Measurements from ENCODE around the gene ZNF436. TPM values are rescaled to one million over a fixed set of nuclear protein-coding genes. Genes with fewer than 3 reads are reported as not detected.

Gene ZNF436
- total and polyA plus RNA-seq, 9 of the 15 experiments (the other 6 are each of a cell fraction or from before 2014, with no cell fraction given), result 2.1 to 11.3 (median 6.8) TPM

DNA sequence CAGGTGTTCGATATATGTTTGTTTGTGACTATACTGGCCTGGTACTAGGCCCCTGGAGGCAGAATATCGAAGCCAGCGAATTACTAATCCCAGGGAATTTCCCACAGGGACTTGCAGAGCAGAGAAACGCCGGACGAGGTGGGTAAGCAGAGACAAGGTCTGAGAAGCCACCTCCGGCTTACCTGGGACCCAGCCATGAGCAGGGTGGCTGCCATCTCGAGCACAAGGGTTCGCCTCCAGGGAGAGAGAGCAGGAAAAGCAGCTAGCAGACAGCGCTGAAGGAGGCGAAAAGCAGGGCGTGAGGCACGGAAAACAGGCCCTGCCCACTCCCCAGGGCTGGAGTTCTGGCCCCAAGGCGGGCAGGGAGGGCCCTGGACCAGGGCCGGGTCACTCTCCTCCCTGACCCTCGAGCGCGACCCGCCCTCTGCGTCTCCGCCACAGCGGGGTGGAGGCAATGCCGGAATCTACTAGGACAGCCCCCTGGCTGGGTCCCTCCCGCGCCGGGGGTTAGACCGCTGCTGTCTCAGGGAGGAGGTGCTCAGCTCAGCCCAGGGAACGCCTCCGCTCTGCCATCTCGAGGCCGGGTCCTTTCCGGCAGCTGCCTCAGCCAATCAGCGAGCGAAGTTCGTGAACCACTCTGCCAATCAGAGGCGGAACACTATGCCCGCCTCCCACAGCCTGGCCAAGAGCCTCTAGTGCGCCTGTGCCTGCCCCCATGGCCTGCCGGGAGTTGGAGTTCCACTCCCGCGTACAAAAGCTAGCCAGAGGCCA is 1.7 kb downstream of the ZNF436 start (continued):
- TF ChIP-seq, protein P1, sequence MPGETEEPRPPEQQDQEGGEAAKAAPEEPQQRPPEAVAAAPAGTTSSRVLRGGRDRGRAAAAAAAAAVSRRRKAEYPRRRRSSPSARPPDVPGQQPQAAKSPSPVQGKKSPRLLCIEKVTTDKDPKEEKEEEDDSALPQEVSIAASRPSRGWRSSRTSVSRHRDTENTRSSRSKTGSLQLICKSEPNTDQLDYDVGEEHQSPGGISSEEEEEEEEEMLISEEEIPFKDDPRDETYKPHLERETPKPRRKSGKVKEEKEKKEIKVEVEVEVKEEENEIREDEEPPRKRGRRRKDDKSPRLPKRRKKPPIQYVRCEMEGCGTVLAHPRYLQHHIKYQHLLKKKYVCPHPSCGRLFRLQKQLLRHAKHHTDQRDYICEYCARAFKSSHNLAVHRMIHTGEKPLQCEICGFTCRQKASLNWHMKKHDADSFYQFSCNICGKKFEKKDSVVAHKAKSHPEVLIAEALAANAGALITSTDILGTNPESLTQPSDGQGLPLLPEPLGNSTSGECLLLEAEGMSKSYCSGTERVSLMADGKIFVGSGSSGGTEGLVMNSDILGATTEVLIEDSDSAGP (CRISPR knock-in tag; IDR thresholded peaks at IDR 0.05), result peak; percentile 89; the same call in 1 of the 2 replicates
- TF ChIP-seq PRPF4 (IDR thresholded peaks at IDR 0.05; ENCODE audit: insufficient read depth, low read depth, low read length, poor library complexity, severe bottlenecking) (no peak), MITF (IDR thresholded peaks at IDR 0.05) (no peak), HLTF (IDR thresholded peaks at IDR 0.05) (peak; percentile 58; the same call in 1 of the 2 replicates), SNIP1 (IDR thresholded peaks at IDR 0.05; ENCODE audit: low read depth) (no peak), HDGF (IDR thresholded peaks at IDR 0.05) (peak; percentile 96), ZEB2 (IDR thresholded peaks at IDR 0.05) (peak; percentile 72), EP400 (IDR thresholded peaks at IDR 0.05) (peak; percentile 43; the same call in 1 of the 2 replicates), ZBTB7A (IDR thresholded peaks at IDR 0.05; ENCODE audit: borderline replicate concordance, control insufficient read depth, low read depth, low read length) (peak; percentile 99), DNMT1 (IDR thresholded peaks at IDR 0.05) (no peak), CREM (IDR thresholded peaks at IDR 0.05; ENCODE audit: low read depth) (peak; percentile 42; the same call in 1 of the 2 replicates), ELF1 (tag; IDR thresholded peaks at IDR 0.05) (peak; percentile 99), SOX6 (IDR thresholded peaks at IDR 0.05) (peak; percentile 52), RFX1 (IDR thresholded peaks at IDR 0.05) (no peak), TFAM (CRISPR knock-in tag; conservative IDR thresholded peaks at IDR 0.05) (no peak), ZNF436 (CRISPR knock-in tag; IDR thresholded peaks at IDR 0.05) (no peak), KDM5B (IDR thresholded peaks at IDR 0.05; ENCODE audit: insufficient replicate concordance, low read depth, low read length) (peak; percentile 76), XRCC4 (IDR thresholded peaks at IDR 0.05; ENCODE audit: extremely low read depth, insufficient read depth, insufficient read length) (no peak)
- TF ChIP-seq, protein P2, sequence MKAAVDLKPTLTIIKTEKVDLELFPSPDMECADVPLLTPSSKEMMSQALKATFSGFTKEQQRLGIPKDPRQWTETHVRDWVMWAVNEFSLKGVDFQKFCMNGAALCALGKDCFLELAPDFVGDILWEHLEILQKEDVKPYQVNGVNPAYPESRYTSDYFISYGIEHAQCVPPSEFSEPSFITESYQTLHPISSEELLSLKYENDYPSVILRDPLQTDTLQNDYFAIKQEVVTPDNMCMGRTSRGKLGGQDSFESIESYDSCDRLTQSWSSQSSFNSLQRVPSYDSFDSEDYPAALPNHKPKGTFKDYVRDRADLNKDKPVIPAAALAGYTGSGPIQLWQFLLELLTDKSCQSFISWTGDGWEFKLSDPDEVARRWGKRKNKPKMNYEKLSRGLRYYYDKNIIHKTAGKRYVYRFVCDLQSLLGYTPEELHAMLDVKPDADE (conservative IDR thresholded peaks at IDR 0.05; ENCODE audit: control insufficient read depth, low read depth, low read length), result peak; percentile 38
- TF ChIP-seq, protein P3, sequence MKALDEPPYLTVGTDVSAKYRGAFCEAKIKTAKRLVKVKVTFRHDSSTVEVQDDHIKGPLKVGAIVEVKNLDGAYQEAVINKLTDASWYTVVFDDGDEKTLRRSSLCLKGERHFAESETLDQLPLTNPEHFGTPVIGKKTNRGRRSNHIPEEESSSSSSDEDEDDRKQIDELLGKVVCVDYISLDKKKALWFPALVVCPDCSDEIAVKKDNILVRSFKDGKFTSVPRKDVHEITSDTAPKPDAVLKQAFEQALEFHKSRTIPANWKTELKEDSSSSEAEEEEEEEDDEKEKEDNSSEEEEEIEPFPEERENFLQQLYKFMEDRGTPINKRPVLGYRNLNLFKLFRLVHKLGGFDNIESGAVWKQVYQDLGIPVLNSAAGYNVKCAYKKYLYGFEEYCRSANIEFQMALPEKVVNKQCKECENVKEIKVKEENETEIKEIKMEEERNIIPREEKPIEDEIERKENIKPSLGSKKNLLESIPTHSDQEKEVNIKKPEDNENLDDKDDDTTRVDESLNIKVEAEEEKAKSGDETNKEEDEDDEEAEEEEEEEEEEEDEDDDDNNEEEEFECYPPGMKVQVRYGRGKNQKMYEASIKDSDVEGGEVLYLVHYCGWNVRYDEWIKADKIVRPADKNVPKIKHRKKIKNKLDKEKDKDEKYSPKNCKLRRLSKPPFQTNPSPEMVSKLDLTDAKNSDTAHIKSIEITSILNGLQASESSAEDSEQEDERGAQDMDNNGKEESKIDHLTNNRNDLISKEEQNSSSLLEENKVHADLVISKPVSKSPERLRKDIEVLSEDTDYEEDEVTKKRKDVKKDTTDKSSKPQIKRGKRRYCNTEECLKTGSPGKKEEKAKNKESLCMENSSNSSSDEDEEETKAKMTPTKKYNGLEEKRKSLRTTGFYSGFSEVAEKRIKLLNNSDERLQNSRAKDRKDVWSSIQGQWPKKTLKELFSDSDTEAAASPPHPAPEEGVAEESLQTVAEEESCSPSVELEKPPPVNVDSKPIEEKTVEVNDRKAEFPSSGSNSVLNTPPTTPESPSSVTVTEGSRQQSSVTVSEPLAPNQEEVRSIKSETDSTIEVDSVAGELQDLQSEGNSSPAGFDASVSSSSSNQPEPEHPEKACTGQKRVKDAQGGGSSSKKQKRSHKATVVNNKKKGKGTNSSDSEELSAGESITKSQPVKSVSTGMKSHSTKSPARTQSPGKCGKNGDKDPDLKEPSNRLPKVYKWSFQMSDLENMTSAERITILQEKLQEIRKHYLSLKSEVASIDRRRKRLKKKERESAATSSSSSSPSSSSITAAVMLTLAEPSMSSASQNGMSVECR (CRISPR knock-in tag; IDR thresholded peaks at IDR 0.05), result peak; percentile 72
